PC-9 (cell line): ENCODE measurements around the gene CCDC85C. TPM values are rescaled to one million over a fixed set of nuclear protein-coding genes. Genes with fewer than 3 reads are reported as not detected.

ENCODE experiments used
- BruUV-seq: library from RNA; stranded (reverse); fragments of 400-500 nt; replicated peaks from 2 replicates; lab custom pipeline; 2021; lab: Mats Ljungman, UMichigan
- CTCF ChIA-PET: fragments of 300-600 bp; sonication (Branson Sonifier 250); formaldehyde crosslinking; loops from one replicate; lab custom pipeline; 2022; ENCODE audit warnings: antibody characterized with exemption; lab: Charles Lee
- POLR2A ChIA-PET: fragments of 300-600 bp; sonication (Branson Sonifier 250); formaldehyde crosslinking; loops from one replicate; lab custom pipeline; 2022; ENCODE audit warnings: antibody characterized with exemption; ENCODE audit not compliant: unreplicated experiment; lab: Charles Lee
- DNase-seq, 2 experiments: peaks; one replicate each; pipeline versions ENCODE4 v3.0.0 to v3.0.0-alpha.2; 2015 to 2022; ENCODE audit warnings: mixed read lengths in 1 of 2
- H2AFZ ChIP-seq: fragments of 200-600 bp; sonication (generic); 2 replicates; pipeline ENCODE4 v1.8.1; 2017; ENCODE audit warnings: antibody characterized with exemption
- H3F3A ChIP-seq: fragments of 200-600 bp; sonication (generic); 2 replicates; pipeline ENCODE4 v1.8.1; 2017; ENCODE audit warnings: antibody characterized with exemption, mild to moderate bottlenecking, low read depth; ENCODE audit not compliant: insufficient read depth
- H3K27ac ChIP-seq: fragments of 200-600 bp; sonication (generic); 2 replicates; pipeline ENCODE4 v1.6.1; 2016; ENCODE audit warnings: mixed run types
- H3K27me3 ChIP-seq: fragments of 200-600 bp; sonication (generic); 2 replicates; pipeline ENCODE4 v1.6.1; 2016; ENCODE audit warnings: low read depth, mixed run types; ENCODE audit not compliant: insufficient read depth
- H3K36me3 ChIP-seq: fragments of 200-600 bp; sonication (generic); 2 replicates; pipeline ENCODE4 v1.6.1; 2016; ENCODE audit warnings: low read depth, mixed run types
- H3K4me1 ChIP-seq: fragments of 200-600 bp; sonication (generic); replicated peaks from 2 replicates; pipeline ENCODE4 v1.6.1; 2016; ENCODE audit warnings: mixed run types; ENCODE audit not compliant: insufficient read depth
- H3K4me2 ChIP-seq: fragments of 200-600 bp; sonication (generic); 2 replicates; pipeline ENCODE4 v1.6.1; 2017; ENCODE audit warnings: mixed run types
- H3K4me3 ChIP-seq: fragments of 200-600 bp; sonication (generic); 2 replicates; pipeline ENCODE4 v1.6.1; 2016; ENCODE audit warnings: mixed run types
- H3K79me2 ChIP-seq: fragments of 200-600 bp; sonication (generic); 2 replicates; pipeline ENCODE4 v1.6.1; 2017; ENCODE audit warnings: low read depth, mixed run types
- H3K9me2 ChIP-seq: fragments of 200-600 bp; sonication (generic); 2 replicates; pipeline ENCODE4 v1.8.1; 2017; ENCODE audit warnings: mild to moderate bottlenecking; ENCODE audit not compliant: insufficient read depth
- H3K9me3 ChIP-seq: fragments of 200-600 bp; sonication (generic); 2 replicates; pipeline ENCODE4 v1.8.1; 2016; ENCODE audit warnings: low read depth; ENCODE audit not compliant: insufficient read depth
- H4K20me1 ChIP-seq: fragments of 200-600 bp; sonication (generic); 2 replicates; pipeline ENCODE4 v1.8.1; 2017; ENCODE audit not compliant: insufficient read depth
- EZH2 ChIP-seq: fragments of 200-600 bp; sonication (generic); IDR thresholded peaks from 2 replicates; pipeline ENCODE4 v1.8.0; 2017; ENCODE audit warnings: antibody characterized with exemption, low read depth
- intact Hi-C: fragments of 100-400 bp; cut with micrococcal nuclease; formaldehyde crosslinking; loops from one replicate; pipeline ENCODE4 v1.10.0; 2022; ENCODE audit not compliant: unreplicated experiment
- total RNA-seq: library from RNA; stranded (reverse); gene quantifications from 2 replicates; pipeline ENCODE4 v1.2.3, GENCODE V29; 2021
- TF ChIP-seq, protein P1 (sequence below): fragments of 200-600 bp; sonication (generic); conservative IDR thresholded peaks from 2 replicates; pipeline ENCODE4 v1.6.1; 2017; ENCODE audit warnings: mixed run types, antibody characterized with exemption, mild to moderate bottlenecking, moderate library complexity

CCDC85C gene
- total RNA-seq, 1 experiment from 2014 or later: 21.2 TPM

DNA sequence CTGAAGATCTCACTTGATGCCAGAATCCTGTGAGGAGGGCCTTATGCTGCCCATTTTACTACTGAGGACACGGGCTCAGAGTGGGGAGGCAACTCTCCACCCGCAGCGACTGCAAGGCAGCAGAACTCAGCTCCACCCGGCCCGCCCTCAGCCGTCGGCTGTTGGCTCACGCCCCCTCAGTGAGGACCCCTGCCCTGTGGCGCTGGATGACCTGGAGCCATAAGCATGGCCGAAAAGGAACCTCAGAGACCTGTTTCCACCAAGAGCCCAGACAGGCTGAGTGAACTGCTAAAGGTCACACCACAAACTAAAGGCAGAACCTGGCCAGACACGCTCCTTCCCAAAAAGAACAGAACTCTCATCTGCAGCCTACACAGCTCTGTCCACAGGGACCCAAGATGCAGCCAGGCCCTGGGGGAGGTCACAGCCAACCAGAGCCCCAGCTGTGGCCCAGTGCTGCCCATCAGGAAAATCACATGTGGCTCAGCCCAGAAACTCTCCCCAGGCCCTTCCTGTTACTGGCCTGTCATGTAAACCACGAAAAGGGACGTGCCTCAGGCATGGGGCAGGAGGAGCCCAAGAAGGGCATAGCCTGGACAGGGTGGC lies 90.0 kb downstream of the CCDC85C start:
- intact Hi-C loops: no loop called here
- H3K27me3 ChIP-seq: no peaks in the 10 kb centered on the region
- H3K79me2 ChIP-seq: no peaks in the 10 kb centered on the region

DNA sequence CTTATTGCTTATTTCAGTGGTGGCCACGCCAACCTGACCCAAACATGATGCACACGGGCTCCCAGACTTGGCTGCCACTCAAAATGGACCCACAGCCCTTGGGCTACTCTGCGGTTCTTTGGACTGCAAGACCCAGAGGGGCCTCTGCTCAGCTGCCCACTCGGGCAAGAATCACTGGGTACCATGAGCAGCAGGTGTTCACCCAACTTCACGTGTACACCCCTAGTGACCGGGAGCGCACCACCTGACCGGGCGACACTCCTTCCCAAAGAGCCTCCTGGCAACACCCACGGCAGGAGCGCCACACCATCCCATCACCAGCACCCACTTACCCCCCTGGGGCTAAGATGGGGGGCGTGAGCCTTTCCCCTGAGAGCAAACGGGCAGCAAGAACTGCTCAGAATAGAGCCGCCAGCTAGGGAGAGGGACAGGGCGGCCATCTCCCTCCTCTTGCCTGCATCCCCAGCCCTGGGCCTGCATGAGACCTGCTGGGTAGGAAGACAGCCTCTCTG lies 90.8 kb downstream of the CCDC85C start:
- CTCF ChIA-PET: no interaction called here
- H3K27ac ChIP-seq: no peak overlapping the region

More for the DNA sequence above, 90.0 kb downstream of the CCDC85C start:
- no TSS peak for BruUV-seq
- Histone ChIP-seq H3K27ac (no peak overlapping the region), H2AFZ (no peak overlapping the region), H4K20me1 (no peaks in the 10 kb centered on the region), H3K4me3 (no peak overlapping the region), H3K9me2 (no peaks in the 10 kb centered on the region), H3F3A (no peaks in the 10 kb centered on the region), H3K9me3 (no peaks in the 10 kb centered on the region), H3K4me1 (no peaks in the 10 kb centered on the region), H3K36me3 (no peaks in the 10 kb centered on the region), H3K4me2 (no peak overlapping the region)
- POLR2A ChIA-PET: no interaction called here
- no peak for DNase-seq
- TF ChIP-seq, protein P1, sequence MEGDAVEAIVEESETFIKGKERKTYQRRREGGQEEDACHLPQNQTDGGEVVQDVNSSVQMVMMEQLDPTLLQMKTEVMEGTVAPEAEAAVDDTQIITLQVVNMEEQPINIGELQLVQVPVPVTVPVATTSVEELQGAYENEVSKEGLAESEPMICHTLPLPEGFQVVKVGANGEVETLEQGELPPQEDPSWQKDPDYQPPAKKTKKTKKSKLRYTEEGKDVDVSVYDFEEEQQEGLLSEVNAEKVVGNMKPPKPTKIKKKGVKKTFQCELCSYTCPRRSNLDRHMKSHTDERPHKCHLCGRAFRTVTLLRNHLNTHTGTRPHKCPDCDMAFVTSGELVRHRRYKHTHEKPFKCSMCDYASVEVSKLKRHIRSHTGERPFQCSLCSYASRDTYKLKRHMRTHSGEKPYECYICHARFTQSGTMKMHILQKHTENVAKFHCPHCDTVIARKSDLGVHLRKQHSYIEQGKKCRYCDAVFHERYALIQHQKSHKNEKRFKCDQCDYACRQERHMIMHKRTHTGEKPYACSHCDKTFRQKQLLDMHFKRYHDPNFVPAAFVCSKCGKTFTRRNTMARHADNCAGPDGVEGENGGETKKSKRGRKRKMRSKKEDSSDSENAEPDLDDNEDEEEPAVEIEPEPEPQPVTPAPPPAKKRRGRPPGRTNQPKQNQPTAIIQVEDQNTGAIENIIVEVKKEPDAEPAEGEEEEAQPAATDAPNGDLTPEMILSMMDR: no peak
- TF ChIP-seq EZH2: no peak
- CTCF ChIA-PET: no interaction called here

DNA sequence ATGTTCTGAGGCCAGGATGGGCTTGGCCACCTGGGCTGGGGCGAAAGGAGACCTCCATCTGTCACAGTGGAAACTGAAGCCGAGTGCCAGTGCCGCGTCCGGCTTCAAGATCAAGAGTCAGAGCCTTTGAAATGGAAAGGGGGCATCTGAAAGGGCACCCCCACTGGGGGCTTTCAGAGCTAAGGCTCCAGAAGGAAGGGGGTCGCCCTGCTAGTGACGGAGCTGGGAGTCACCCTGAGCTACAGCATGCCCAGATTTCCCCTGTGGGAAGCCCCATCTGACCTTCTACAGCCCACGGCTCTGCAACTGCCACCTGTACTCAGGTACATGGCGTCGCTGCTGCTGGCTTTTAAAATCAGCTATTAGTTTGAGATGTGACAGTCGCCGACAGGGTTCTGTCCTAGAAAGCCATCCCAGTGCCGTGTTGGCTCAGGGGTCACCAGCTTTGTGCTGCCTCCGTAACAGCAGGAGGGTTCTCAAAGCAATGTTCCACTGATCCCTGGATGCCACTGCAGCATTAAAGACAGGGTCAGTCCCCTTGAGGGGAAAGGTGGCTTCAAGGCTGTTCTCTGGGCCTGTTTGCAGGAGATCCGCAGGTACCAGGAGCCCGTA lies 91.3 kb downstream of the CCDC85C start:
- Histone ChIP-seq H3K36me3 (no peaks in the 10 kb centered on the region), H2AFZ (no peak overlapping the region), H3K79me2 (no peaks in the 10 kb centered on the region), H3K9me2 (no peaks in the 10 kb centered on the region), H3K4me1 (no peaks in the 10 kb centered on the region), H4K20me1 (no peaks in the 10 kb centered on the region), H3K4me2 (no peak overlapping the region), H3F3A (no peaks in the 10 kb centered on the region), H3K9me3 (no peaks in the 10 kb centered on the region), H3K27me3 (no peaks in the 10 kb centered on the region), H3K27ac (no peak overlapping the region), H3K4me3 (no peak overlapping the region)
- DNase-seq: no peak
- CTCF ChIA-PET: no interaction called here
- BruUV-seq: no TSS peak
- TF ChIP-seq EZH2: no peak
- TF ChIP-seq, protein P1: no peak
- intact Hi-C loops: no loop called here
- POLR2A ChIA-PET: no interaction called here

More for the DNA sequence above, 90.8 kb downstream of the CCDC85C start:
- Histone ChIP-seq H3K4me2 (no peak overlapping the region), H3K9me3 (no peaks in the 10 kb centered on the region), H2AFZ (no peak overlapping the region), H3K4me1 (no peaks in the 10 kb centered on the region), H3K4me3 (no peak overlapping the region), H3K79me2 (no peaks in the 10 kb centered on the region), H3F3A (no peaks in the 10 kb centered on the region), H4K20me1 (no peaks in the 10 kb centered on the region), H3K36me3 (no peaks in the 10 kb centered on the region), H3K9me2 (no peaks in the 10 kb centered on the region), H3K27me3 (no peaks in the 10 kb centered on the region)
- intact Hi-C loops: no loop called here
- POLR2A ChIA-PET: no interaction called here
- TF ChIP-seq, protein P1: no peak
- TF ChIP-seq EZH2: no peak
- DNase-seq: no peak
- BruUV-seq: no TSS peak
